H1 (cell line): ENCODE measurements around the gene ZRANB1. TPM values are rescaled to one million over a fixed set of nuclear protein-coding genes. Genes with fewer than 3 reads are reported as not detected.

ENCODE experiments used
- ASH2L ChIP-seq: fragments of 200-600, 300-600 bp; sonication (generic); IDR thresholded peaks from one replicate; pipeline ENCODE4 v1.7.1; 2017; ENCODE audit warnings: low read length
- CHD2 ChIP-seq: IDR thresholded peaks from 2 replicates; pipeline ENCODE4 v1.6.1; 2012; ENCODE audit warnings: low read length, improper control_type of control experiment
- CREB1 ChIP-seq: IDR thresholded peaks from 2 replicates; pipeline ENCODE4 v1.6.1; 2012; ENCODE audit warnings: inconsistent platforms
- CTCF ChIP-seq, 3 experiments: IDR thresholded peaks; 1 replicate in 2 of 3; 2 replicates in 1 of 3; pipeline versions ENCODE4 v1.5.1 to v1.6.1; 2011; ENCODE audit warnings: low read length in 3 of 3, mild to moderate bottlenecking in 3 of 3, inconsistent platforms in 2 of 3, low read depth in 1 of 3, moderate library complexity in 1 of 3; ENCODE audit not compliant: insufficient read depth in 1 of 3; ENCODE audit errors: control extremely low read depth in 1 of 3
- EP300 ChIP-seq, 2 experiments: IDR thresholded peaks; 1 replicate in 1 of 2; 2 replicates in 1 of 2; pipeline ENCODE4 v1.6.1; 2011 to 2012; ENCODE audit warnings: low read depth in 2 of 2, low read length in 2 of 2, mild to moderate bottlenecking in 2 of 2, borderline replicate concordance in 1 of 2, inconsistent platforms in 1 of 2, moderate library complexity in 1 of 2
- HDAC2 ChIP-seq, 2 experiments: fragments of 300-600 bp in 1 of 2; sonication (generic) in 1 of 2; IDR thresholded peaks; 2 replicates each; pipeline ENCODE4 v1.6.1; 2011 to 2012; ENCODE audit warnings: low read depth in 2 of 2, low read length in 2 of 2, mild to moderate bottlenecking in 2 of 2, moderate library complexity in 2 of 2, borderline replicate concordance in 1 of 2, inconsistent platforms in 1 of 2
- HDAC6 ChIP-seq: IDR thresholded peaks from one replicate; pipeline ENCODE4 v1.7.1; 2012; ENCODE audit warnings: low read depth, mild to moderate bottlenecking, inconsistent platforms, low read length, moderate library complexity
- JUN ChIP-seq: IDR thresholded peaks from 2 replicates; pipeline ENCODE4 v1.6.1; 2011; ENCODE audit warnings: low read depth, mild to moderate bottlenecking, improper control_type of control experiment, low read length
- KDM4A ChIP-seq: IDR thresholded peaks from one replicate; pipeline ENCODE4 v1.7.1; 2012; ENCODE audit warnings: low read depth, mild to moderate bottlenecking, moderate library complexity, low read length, inconsistent platforms; ENCODE audit not compliant: severe bottlenecking
- KDM5A ChIP-seq: fragments of 200-600 bp; IDR thresholded peaks from 2 replicates; pipeline ENCODE4 v1.7.1; 2012; ENCODE audit warnings: mild to moderate bottlenecking, low read length, inconsistent platforms, mixed read lengths
- NANOG ChIP-seq: IDR thresholded peaks from 2 replicates; pipeline ENCODE4 v1.6.1; 2011; ENCODE audit warnings: low read length, low read depth, mild to moderate bottlenecking, inconsistent platforms; ENCODE audit not compliant: insufficient read depth, poor library complexity, severe bottlenecking
- PHF8 ChIP-seq: fragments of 200-600 bp; sonication (generic); conservative IDR thresholded peaks from 2 replicates; pipeline ENCODE4 v1.7.1; 2012; ENCODE audit warnings: low read depth, mild to moderate bottlenecking, inconsistent platforms, low read length, moderate library complexity
- POLR2A ChIP-seq, 2 experiments: IDR thresholded peaks; 1 replicate in 1 of 2; 2 replicates in 1 of 2; pipeline ENCODE4 v1.6.1; 2011; ENCODE audit warnings: low read depth in 2 of 2, low read length in 2 of 2, mild to moderate bottlenecking in 2 of 2; ENCODE audit errors: control extremely low read depth in 1 of 2
- POLR2AphosphoS5 ChIP-seq: IDR thresholded peaks from 2 replicates; pipeline ENCODE4 v1.6.1; 2011; ENCODE audit warnings: low read depth, low read length
- RBBP5 ChIP-seq: IDR thresholded peaks from 2 replicates; pipeline ENCODE4 v1.7.1; 2012; ENCODE audit warnings: low read depth, mild to moderate bottlenecking, inconsistent platforms, low read length, moderate library complexity, borderline replicate concordance
- SP1 ChIP-seq: IDR thresholded peaks from 2 replicates; pipeline ENCODE4 v1.6.1; 2011; ENCODE audit warnings: low read depth, low read length
- SP2 ChIP-seq: IDR thresholded peaks from 2 replicates; pipeline ENCODE4 v1.6.1; 2012; ENCODE audit warnings: mild to moderate bottlenecking, low read length, inconsistent platforms
- SP4 ChIP-seq: IDR thresholded peaks from 2 replicates; pipeline ENCODE4 v1.6.1; 2012; ENCODE audit warnings: low read length, inconsistent platforms
- SRF ChIP-seq: IDR thresholded peaks from 2 replicates; pipeline ENCODE4 v1.6.1; 2011; ENCODE audit warnings: mild to moderate bottlenecking, low read depth, low read length, moderate library complexity
- TBP ChIP-seq: IDR thresholded peaks from 2 replicates; pipeline ENCODE4 v1.6.1; 2011; ENCODE audit warnings: low read depth, low read length, improper control_type of control experiment
- YY1 ChIP-seq: IDR thresholded peaks from 2 replicates; pipeline ENCODE4 v1.6.1; 2011; ENCODE audit warnings: low read depth, mild to moderate bottlenecking, low read length
- polyA plus RNA-seq, 7 experiments: library from polyadenylated mRNA; depleted of rRNA in 3 of 7; stranded (reverse) in 5 of 7; unstranded in 2 of 7; fragments of >200 nt in 5 of 7; fragments of 200-250 nt in 2 of 7; gene quantifications; 1 replicate in 5 of 7; 2 replicates in 1 of 7; 4 replicates in 1 of 7; pipeline versions ENCODE4 v1.2.1 to v1.2.3, GENCODE V29; 2011 to 2013; ENCODE audit warnings: missing spikeins in 2 of 7, mixed read lengths in 2 of 7
- total RNA-seq: library from RNA; stranded (reverse); fragmentation: NEBNext Ultra II Directional; extraction: Animal tissue kit (Norgen Biotek cat#: 25700); gene quantifications from 2 replicates; pipeline ENCODE4 v1.2.1, GENCODE V29; 2021

ZRANB1 gene
- total and polyA plus RNA-seq, 2 of the 8 experiments (the other 6 are each of a cell fraction or from before 2014, with no cell fraction given): 6.1 to 19.9 TPM

- TF ChIP-seq CTCF (IDR thresholded peaks at IDR 0.05; ENCODE audit: control extremely low read depth in 1 of 3, insufficient read depth in 1 of 3, low read depth in 1 of 3, low read length in 3 of 3): no peak
- TF ChIP-seq YY1: peak; percentile 91
- peak; percentile 87 to 94 for TF ChIP-seq POLR2A (IDR thresholded peaks at IDR 0.05; ENCODE audit: control extremely low read depth in 1 of 2, low read depth in 2 of 2, low read length in 2 of 2)
- peak; percentile 94 for TF ChIP-seq ASH2L
- peak; percentile 38; the same call in 1 of the 2 replicates for TF ChIP-seq KDM5A
- 0 out of 2 replicates have a peak, but pooled peaks have one; percentile 20 for TF ChIP-seq SRF
- peak; percentile 87 for TF ChIP-seq SP1
- peak; percentile 96; the same call in 1 of the 2 replicates for TF ChIP-seq PHF8
- peak in 1 of 2 experiments; percentile 33; a peak in 1 of 3 replicates for TF ChIP-seq EP300 (IDR thresholded peaks at IDR 0.05; ENCODE audit: borderline replicate concordance in 1 of 2, low read depth in 2 of 2, low read length in 2 of 2)
- TF ChIP-seq KDM4A: peak; percentile 83
- no peak for TF ChIP-seq HDAC6
- TF ChIP-seq SP4: no peak
- no peak for TF ChIP-seq NANOG
- TF ChIP-seq CREB1: peak; percentile 96
- no peak; the same call in 1 of the 2 replicates for TF ChIP-seq CHD2
- peak; percentile 90 for TF ChIP-seq TBP
- no peak for TF ChIP-seq SP2
- TF ChIP-seq HDAC2 (IDR thresholded peaks at IDR 0.05; ENCODE audit: borderline replicate concordance in 1 of 2, low read depth in 2 of 2, low read length in 2 of 2): no peak
- peak; percentile 75; the same call in 1 of the 2 replicates for TF ChIP-seq RBBP5
- no peak for TF ChIP-seq JUN
- peak; percentile 94 for TF ChIP-seq POLR2AphosphoS5
These were observed 25.1 kb upstream of the ZRANB1 start (continued) for GRCh38 chr10:124916585-124917427.
